SH-SY5Y (cell line): ENCODE data around the gene OSBPL1A.

ENCODE experiments used
- GATA2 ChIP-seq: IDR thresholded peaks from 2 replicates; pipeline ENCODE4 v1.6.1; 2011; ENCODE audit warnings: mild to moderate bottlenecking, low read depth, low read length
- GATA3 ChIP-seq: IDR thresholded peaks from 2 replicates; pipeline ENCODE4 v1.6.1; 2011; ENCODE audit warnings: low read depth, mild to moderate bottlenecking, low read length, moderate library complexity

Gene OSBPL1A

GRCh38 chr18:24271381-24272228 is 126.0 kb downstream of the OSBPL1A start:
- TF ChIP-seq GATA2 = no peak
- no peak for TF ChIP-seq GATA3

- TF ChIP-seq GATA3 (no peak), GATA2 (no peak)
These were observed 126.7 kb downstream of the OSBPL1A start for GRCh38 chr18:24270937-24271380.

- no peak for TF ChIP-seq GATA2
- TF ChIP-seq GATA3 = no peak
These were observed 127.2 kb downstream of the OSBPL1A start for GRCh38 chr18:24270358-24270936.

GRCh38 chr18:24268784-24269550 is 128.7 kb downstream of the OSBPL1A start:
- TF ChIP-seq GATA2 (no peak), GATA3 (no peak)

GRCh38 chr18:24267878-24268277 is 129.7 kb downstream of the OSBPL1A start:
- TF ChIP-seq GATA3 (no peak), GATA2 (no peak)

- no peak for TF ChIP-seq GATA3
- TF ChIP-seq GATA2 = no peak
These were observed 131.5 kb downstream of the OSBPL1A start for GRCh38 chr18:24266131-24266530.

GRCh38 chr18:24265502-24266064 is 132.0 kb downstream of the OSBPL1A start:
- no peak for TF ChIP-seq GATA2
- no peak for TF ChIP-seq GATA3

GRCh38 chr18:24263050-24263449 is 134.6 kb downstream of the OSBPL1A start:
- TF ChIP-seq GATA3 (no peak), GATA2 (no peak)

- TF ChIP-seq GATA3 (no peak), GATA2 (no peak)
These were observed 135.5 kb downstream of the OSBPL1A start for GRCh38 chr18:24262087-24262486.

GRCh38 chr18:24259869-24260641 is 137.6 kb downstream of the OSBPL1A start:
- TF ChIP-seq GATA3 (no peak), GATA2 (no peak)

- TF ChIP-seq GATA3 = no peak
- TF ChIP-seq GATA2 = no peak
These were observed 143.6 kb downstream of the OSBPL1A start for GRCh38 chr18:24254071-24254470.

- TF ChIP-seq GATA3 (no peak), GATA2 (no peak)
These were observed 147.9 kb downstream of the OSBPL1A start for GRCh38 chr18:24249716-24250115.

GRCh38 chr18:24248359-24248758 is 149.3 kb downstream of the OSBPL1A start:
- TF ChIP-seq GATA3 (no peak), GATA2 (no peak)

- TF ChIP-seq GATA2 = no peak
- no peak for TF ChIP-seq GATA3
These were observed 151.5 kb downstream of the OSBPL1A start for GRCh38 chr18:24246143-24246542.
